Coronary artery (tissue), 2 donors: ENCODE measurements around the gene SRCIN1.
A peak's percentile ranks its signal among the peaks of the same experiment; 100 is the strongest.

Source experiments
- DNase-seq: peaks from one replicate; pipeline ENCODE4 v3.0.0-alpha.2; 2017; ENCODE audit warnings: low spot score
- H3K27ac ChIP-seq, 2 donors: fragments of 200-600 bp; sonication (generic); one replicate each; pipeline ENCODE4 v1.5.1; 2016 to 2019
- H3K4me3 ChIP-seq: fragments of 200-600 bp; sonication (generic); 2 replicates; pipeline ENCODE4 v1.5.1; 2016; ENCODE audit warnings: mild to moderate bottlenecking, moderate library complexity
- CTCF ChIP-seq: fragments of 200-600 bp; sonication (generic); IDR thresholded peaks from one replicate; pipeline ENCODE4 v1.5.1; 2019; ENCODE audit warnings: antibody characterized with exemption

Gene SRCIN1

GRCh38 chr17:38606646-38607611 is 1.2 kb upstream of the SRCIN1 start:
- H3K4me3 ChIP-seq, result peak overlapping the region; percentile 70
- no peak for TF ChIP-seq CTCF
- H3K27ac ChIP-seq, result no peak overlapping the region
- DNase-seq, result no peak

- peak overlapping the region; percentile 70 for H3K4me3 ChIP-seq
- no peak overlapping the region for H3K27ac ChIP-seq
- TF ChIP-seq CTCF, result no peak
- no peak for DNase-seq
Measured at GRCh38 chr17:38605411-38605840, 326 bp downstream of the SRCIN1 start.

- H3K4me3 ChIP-seq, result peak overlapping the region; percentile 70
- no peak overlapping the region for H3K27ac ChIP-seq
- DNase-seq, result no peak
- TF ChIP-seq CTCF, result no peak
Measured at GRCh38 chr17:38604479-38605403, 1.0 kb downstream of the SRCIN1 start.

GRCh38 chr17:38603786-38604478 is 1.8 kb downstream of the SRCIN1 start:
- no peak for DNase-seq
- TF ChIP-seq CTCF, result no peak
- Histone ChIP-seq H3K27ac (no peak overlapping the region), H3K4me3 (no peak overlapping the region)

- no peak for TF ChIP-seq CTCF
- Histone ChIP-seq H3K4me3 (no peak overlapping the region), H3K27ac (no peak overlapping the region)
- no peak for DNase-seq
Measured at GRCh38 chr17:38602956-38603785, 2.6 kb downstream of the SRCIN1 start.

- no peak for TF ChIP-seq CTCF
- no peak overlapping the region for H3K27ac ChIP-seq
- no peak for DNase-seq
- no peak overlapping the region for H3K4me3 ChIP-seq
Measured at GRCh38 chr17:38602453-38602852, 3.3 kb downstream of the SRCIN1 start.
